NCI-H1105 treated with DMSO at 0.1 percent for 48 hours (cell line): ENCODE data around the gene PITRM1.

Source experiments
- DNase-seq: peaks from one replicate; lab custom pipeline; 2025; lab: John Stamatoyannopoulos, UW

Gene PITRM1

GRCh38 chr10:3100856-3101640, 71.5 kb downstream of the PITRM1 start:
- DNase-seq, result no peak

GRCh38 chr10:3100093-3100792, 72.3 kb downstream of the PITRM1 start:
- no peak for DNase-seq

- DNase-seq, result no peak
Measured at GRCh38 chr10:3099291-3100092, 73.1 kb downstream of the PITRM1 start.

GRCh38 chr10:3098689-3099088, 73.9 kb downstream of the PITRM1 start:
- no peak for DNase-seq

GRCh38 chr10:3097160-3097559, 75.4 kb downstream of the PITRM1 start:
- no peak for DNase-seq

- no peak for DNase-seq
Measured at GRCh38 chr10:3096149-3096548, 76.4 kb downstream of the PITRM1 start.

GRCh38 chr10:3095373-3096139, 77.0 kb downstream of the PITRM1 start:
- no peak for DNase-seq

- no peak for DNase-seq
Measured at GRCh38 chr10:3094609-3095036, 78.0 kb downstream of the PITRM1 start.

- no peak for DNase-seq
Measured at GRCh38 chr10:3093996-3094395, 78.6 kb downstream of the PITRM1 start.

- DNase-seq, result no peak
Measured at GRCh38 chr10:3091921-3092320, 80.7 kb downstream of the PITRM1 start.

- DNase-seq, result no peak
Measured at GRCh38 chr10:3090914-3091787, 81.4 kb downstream of the PITRM1 start.

GRCh38 chr10:3090388-3090787, 82.2 kb downstream of the PITRM1 start:
- DNase-seq, result no peak
